HG03175 (cell line): ENCODE measurements around the gene IL17B.

Experiments used
- ATAC-seq: cut with Tn5 transposase; IDR thresholded peaks from one replicate; pipeline ENCODE4 v1.9.1; 2021; ENCODE audit warnings: mild to moderate bottlenecking, moderate library complexity; ENCODE audit not compliant: unreplicated experiment

Gene IL17B

GRCh38 chr5:149362541-149362940 lies 16.6 kb downstream of the IL17B start:
- ATAC-seq: no peak

- no peak for ATAC-seq
These were observed 18.8 kb downstream of the IL17B start for GRCh38 chr5:149360272-149360671.

DNA sequence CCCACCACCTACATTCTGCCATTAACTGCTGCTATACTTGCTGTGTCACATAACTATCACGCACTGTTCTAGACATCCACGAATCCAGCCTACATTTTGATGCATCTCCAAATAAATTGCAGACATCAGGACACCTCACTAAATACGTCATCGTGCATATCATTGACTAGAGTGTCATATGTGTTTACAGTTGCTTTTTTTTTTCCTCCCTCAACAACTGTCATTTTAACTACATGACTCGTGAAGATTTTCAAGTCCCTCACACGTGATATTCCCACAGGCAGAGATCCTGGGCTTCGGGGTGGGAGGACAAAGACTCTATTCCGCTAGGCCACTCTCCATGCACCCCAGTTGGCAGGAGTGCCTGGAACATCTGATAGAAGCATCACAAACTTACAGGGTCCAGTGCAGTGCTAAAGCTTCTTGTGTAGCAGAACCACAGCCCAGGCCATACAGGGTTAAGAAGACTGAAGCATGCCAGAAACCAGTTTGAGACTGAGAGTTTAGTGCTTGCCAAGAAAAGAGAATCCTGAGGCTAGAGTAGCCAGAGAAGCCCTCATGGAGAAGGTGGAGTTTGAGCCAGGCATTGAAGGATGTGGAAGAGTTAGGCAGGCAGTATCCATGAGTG lies 20.1 kb downstream of the IL17B start:
- no peak for ATAC-seq

DNA sequence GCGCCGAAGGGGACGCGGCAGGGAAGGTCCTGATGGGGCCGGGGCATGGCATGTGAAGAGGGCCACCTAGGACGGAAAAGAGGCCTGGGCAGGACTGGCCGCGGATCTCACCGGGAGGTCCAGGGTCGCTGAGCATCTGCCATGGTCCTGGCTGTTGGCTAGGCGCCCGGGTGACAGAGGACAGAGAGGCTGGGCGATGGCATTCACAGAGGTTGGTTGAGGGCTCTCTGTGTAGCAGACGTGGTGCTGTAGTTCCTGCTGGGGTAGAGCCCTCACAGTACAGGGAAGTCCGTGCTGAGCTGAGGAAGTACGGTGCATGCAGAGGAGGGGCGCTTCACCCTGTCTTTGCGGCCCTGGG lies 20.8 kb downstream of the IL17B start:
- peak; percentile 4 for ATAC-seq

DNA sequence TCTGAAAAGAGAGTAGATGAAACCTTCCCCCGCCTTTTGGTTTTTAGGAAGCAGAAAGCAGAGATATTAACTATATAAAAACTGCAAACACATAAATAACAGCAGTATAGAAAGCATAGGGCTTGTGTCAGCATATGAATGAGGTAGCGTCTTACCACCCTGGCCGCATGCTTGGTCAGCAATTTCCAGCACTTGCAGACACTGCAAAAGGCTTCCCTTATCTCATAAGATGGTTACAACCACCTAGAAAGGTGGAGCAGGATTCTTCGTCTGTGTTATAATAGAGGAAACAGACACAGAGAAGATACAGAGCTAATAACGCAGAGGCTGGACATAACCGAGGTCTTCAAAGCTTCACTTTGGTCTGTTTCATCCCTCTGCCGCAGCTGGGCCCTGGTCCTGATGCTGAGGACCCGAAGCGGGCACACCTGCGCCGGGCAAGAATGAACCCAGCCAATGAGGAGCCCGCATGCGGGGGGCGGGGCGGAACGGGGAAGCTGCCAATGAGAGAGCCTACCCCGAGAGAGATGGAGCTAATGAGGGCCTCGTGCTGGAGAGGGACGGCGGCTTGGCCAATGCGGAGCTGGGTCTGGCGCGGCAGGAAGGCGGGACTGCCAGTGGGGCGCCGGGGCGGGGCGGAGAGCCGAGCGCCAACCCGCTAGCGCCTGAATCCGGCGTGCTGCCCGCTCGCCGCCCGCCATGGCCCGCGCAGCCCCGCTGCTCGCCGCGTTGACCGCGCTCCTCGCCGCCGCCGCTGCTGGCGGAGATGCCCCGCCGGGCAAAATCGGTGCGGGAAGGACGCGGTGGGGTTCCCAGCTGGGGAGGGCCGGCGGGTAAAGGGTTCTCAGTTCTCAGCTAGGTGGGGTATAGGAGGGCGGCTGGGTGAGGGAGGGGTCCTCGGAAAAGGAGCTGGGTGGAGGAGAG lies 21.5 kb downstream of the IL17B start, which contains the start of gene PCYOX1L:
Gene PCYOX1L, plus strand, starts transcription at position 677 of the 924 bp plus-strand sequence. Its CDS starts 23 bp downstream, at position 700.
- peak; percentile 99 for ATAC-seq

GRCh38 chr5:149356391-149356790 lies 22.7 kb downstream of the IL17B start:
- no peak for ATAC-seq

DNA sequence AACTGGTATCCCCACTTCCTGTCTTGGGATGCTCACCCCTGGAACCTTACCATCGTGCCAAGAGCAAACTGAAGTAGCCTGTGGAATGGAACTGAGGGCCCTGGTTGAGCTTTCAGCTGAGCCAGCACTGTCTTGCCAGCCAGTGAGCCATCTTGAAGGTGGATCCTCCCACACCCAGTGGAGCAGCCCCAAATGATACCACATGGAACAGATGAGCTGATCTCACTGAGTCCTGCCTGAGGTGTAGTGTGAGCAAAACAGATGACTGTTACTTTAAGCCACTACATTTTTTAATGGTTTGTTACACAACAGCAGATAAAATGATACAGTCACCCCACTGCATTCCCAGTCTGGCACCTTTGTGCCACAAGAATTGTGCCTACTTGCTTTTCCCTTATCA lies 23.4 kb downstream of the IL17B start:
- no peak for ATAC-seq

GRCh38 chr5:149353911-149354310 lies 25.2 kb downstream of the IL17B start:
- no peak for ATAC-seq

- ATAC-seq: no peak
These were observed 26.9 kb downstream of the IL17B start for GRCh38 chr5:149352169-149352568.

- ATAC-seq: no peak
These were observed 29.7 kb downstream of the IL17B start for GRCh38 chr5:149349382-149349781.

DNA sequence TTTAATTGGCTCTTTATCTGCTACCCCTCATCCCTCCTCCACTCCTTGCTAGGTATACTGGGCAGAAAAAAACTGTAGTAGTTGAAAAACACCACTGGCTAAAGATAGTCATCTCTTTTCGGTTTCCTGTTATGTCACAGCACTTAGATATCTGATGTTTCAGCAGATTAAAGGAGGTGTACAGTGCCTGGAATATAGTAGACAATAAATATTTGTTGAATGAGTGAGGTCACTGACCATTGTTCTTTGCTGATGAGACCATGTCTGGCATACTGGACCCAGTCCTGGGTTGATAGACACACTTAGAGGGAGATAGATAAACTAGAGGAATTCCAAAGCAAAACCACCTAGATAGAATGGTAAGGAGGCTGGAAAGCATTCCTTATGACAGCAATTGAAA lies 30.6 kb downstream of the IL17B start:
- no peak for ATAC-seq

- no peak for ATAC-seq
These were observed 33.2 kb downstream of the IL17B start for GRCh38 chr5:149345892-149346222.

DNA sequence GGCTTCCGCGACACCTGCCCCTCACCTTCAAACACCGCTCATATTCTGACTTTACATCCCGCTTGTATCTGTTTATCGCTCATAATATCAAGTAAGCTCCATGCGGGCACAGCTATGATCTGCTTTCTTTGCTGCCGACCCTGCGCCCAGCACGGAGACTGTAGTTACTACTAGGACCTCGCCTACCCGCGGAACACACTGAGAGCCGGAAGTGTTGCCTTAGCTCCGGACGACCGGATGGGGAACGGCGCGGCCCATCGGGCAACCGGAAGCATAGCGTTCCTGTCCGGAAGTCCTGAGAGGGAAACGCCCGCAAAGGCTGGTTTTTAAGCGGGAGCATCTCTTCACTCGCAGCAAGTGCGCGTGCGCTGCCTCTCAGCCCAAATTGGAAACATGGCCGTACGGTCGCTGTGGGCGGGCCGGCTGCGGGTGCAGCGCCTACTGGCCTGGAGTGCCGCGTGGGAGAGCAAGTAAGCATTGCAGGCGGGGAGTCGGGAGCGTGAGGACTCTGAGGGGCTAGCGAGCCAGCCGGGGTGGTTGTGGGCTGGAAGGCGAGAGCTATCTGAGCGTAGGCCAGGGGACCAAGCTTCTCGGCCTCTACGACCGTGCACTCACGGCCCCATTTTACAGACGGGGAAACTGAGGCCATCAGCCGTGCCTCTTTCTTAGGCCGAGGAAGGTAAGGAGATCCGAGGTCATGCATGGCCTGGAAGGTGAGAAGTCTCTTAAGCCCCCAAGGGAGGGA lies 33.8 kb downstream of the IL17B start, which contains the start of gene GRPEL2:
Gene GRPEL2, plus strand, starts transcription at position 353 of the 745 bp plus-strand sequence. Its CDS starts 41 bp downstream, at position 394.
- peak; percentile 94 for ATAC-seq

DNA sequence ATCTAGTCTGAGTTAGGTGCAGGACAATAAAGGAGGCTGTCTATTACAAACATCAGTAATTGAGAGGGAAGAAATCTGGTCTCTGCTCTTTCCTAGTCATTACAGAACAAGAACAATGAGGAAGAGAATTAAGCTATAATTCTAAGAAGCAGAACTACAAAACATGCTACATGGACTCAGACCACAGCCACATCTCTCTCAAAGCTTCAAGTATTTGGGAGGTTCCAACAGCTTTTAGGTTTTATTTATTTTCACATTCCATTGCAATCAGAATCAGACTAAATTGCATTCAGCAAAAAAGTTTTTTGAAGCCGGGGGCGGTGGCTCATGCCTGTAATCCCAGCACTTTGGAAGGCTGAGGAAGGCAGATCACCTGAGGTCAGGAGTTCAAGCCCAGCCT lies 34.9 kb downstream of the IL17B start:
- no peak for ATAC-seq

DNA sequence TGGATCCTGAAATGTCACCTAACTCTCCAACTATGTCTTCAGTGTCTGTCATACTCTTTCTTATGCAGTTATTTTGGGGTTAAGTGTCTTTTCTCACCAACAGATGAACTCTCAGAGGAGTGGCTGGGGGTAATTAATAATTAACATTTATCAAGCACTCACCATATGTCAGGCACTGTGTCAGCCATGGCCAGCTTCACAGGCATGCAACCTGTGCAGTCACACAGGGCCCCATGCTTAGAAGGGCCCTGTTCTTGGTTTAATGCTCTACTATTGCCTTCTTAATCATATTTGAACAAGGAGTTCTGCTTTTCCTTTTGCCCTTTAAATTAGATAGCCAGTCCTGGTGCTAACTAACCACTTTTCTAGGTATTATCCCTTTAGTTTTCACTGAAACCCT lies 37.2 kb downstream of the IL17B start:
- peak; percentile 47 for ATAC-seq

DNA sequence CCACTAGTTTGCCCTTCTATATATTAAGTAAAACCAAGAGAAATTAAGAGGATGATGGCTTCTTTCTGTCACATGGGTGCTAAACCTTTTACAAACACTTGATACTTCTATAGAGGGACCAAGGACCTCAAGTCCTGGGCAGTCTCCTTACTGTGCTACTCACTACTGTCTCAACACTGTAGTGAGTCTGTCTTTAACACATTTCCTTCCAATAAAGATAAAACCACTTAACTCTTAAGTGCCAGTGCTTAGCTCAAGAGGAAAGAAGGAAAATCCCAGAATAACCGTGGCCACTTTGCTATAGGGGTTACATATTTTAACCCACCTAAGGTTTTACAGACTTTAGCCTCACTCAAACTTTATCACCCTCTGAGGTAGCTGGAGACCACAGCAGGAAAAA lies 38.2 kb downstream of the IL17B start:
- ATAC-seq: no peak

DNA sequence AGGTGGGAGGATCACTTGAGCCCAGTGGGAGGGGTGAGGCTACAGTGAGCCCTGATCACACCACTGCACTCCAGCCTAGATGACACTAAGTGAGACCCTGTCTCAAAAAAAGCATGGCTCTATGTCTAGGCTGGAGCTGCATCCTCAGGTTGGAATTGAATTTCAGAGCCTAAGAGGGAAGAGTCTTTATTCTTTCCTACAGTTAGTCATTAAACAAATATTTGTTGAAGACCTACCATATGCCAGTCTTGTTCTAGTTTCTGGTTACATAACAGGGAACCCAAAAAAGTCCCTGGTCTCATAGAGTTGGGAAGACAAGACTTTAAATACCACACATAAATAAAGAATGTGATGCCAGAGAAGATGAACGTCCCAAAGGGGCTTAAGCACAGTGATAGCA lies 40.7 kb downstream of the IL17B start:
- no peak for ATAC-seq

GRCh38 chr5:149337736-149338135 lies 41.4 kb downstream of the IL17B start:
- no peak for ATAC-seq

DNA sequence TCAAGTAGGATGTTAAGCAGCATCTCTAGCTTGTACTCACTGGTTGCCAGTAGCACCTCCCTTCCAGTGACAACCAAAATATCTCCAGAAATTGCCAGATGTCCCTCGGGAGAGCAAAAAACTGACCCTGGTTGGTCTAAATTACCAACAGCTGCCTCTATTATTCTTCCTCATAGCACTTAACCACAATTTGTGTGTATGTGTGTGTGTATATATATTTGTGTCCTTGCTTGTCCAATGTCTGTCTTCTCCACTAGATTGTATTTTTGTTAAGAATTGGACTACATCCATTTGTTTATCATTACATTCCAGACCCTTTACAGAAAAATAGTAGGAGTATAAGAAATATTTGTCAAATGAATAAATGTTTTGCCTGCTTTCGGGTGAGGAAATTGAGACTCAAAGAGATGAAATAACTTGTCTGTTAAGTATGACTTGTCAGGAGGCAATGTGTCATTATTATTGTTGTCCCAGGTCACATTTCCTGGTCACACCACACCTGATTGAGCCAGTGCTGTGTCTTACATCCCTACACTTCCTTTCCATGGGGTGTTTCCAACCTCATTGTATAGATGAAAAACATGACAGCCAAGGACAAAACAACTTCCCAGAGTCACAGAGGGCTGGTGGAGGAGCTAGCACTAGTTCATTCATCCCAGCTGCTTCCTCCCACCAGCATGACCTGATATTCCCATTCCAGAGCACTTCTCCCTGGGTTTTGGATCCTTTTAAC lies 45.2 kb downstream of the IL17B start:
- ATAC-seq: no peak

- ATAC-seq: no peak
These were observed 50.9 kb downstream of the IL17B start for GRCh38 chr5:149328177-149328576.

GRCh38 chr5:149326611-149327010 lies 52.5 kb downstream of the IL17B start:
- ATAC-seq: no peak
